ENCODE data around the gene PGBD1.
A peak's percentile ranks its signal among the peaks of the same experiment; 100 is the strongest.

Gene PGBD1

GRCh38 chr6:28277746-28278145 is 3.6 kb upstream of the PGBD1 start:
- Histone ChIP-seq H4K20me1 (ENCODE audit: insufficient read depth, low read length) (no peaks in the 10 kb centered on the region), H3F3A (ENCODE audit: insufficient read depth, low read length) (no peaks in the 10 kb centered on the region), H3K9me3 (ENCODE audit: low read length) (no peaks in the 10 kb centered on the region), H3K4me2 (ENCODE audit: low read length) (no peak overlapping the region), H3K4me3 (ENCODE audit: low read depth, low read length, poor library complexity, severe bottlenecking) (no peak overlapping the region), H3K4me1 (ENCODE audit: insufficient read depth, low read length, severe bottlenecking) (peaks cover 17% of the 10 kb centered on the region), H3K27me3 (ENCODE audit: insufficient read depth, low read length) (no peaks in the 10 kb centered on the region), H2AFZ (ENCODE audit: low read length) (no peak overlapping the region), H3K79me2 (ENCODE audit: insufficient read depth, low read length) (no peaks in the 10 kb centered on the region), H3K9ac (ENCODE audit: low read length) (no peak overlapping the region), H3K27ac (ENCODE audit: low read depth, low read length, poor library complexity, severe bottlenecking) (no peak overlapping the region), H3K36me3 (ENCODE audit: insufficient read depth, low read length) (peaks cover 40% of the 10 kb centered on the region), H3K9me2 (ENCODE audit: low read depth, low read length) (no peaks in the 10 kb centered on the region)
- TF ChIP-seq EZH2 (IDR thresholded peaks at IDR 0.05; ENCODE audit: borderline replicate concordance, low read length), result no peak
- TF ChIP-seq CTCF (IDR thresholded peaks at IDR 0.05; ENCODE audit: low read length), result no peak

DNA sequence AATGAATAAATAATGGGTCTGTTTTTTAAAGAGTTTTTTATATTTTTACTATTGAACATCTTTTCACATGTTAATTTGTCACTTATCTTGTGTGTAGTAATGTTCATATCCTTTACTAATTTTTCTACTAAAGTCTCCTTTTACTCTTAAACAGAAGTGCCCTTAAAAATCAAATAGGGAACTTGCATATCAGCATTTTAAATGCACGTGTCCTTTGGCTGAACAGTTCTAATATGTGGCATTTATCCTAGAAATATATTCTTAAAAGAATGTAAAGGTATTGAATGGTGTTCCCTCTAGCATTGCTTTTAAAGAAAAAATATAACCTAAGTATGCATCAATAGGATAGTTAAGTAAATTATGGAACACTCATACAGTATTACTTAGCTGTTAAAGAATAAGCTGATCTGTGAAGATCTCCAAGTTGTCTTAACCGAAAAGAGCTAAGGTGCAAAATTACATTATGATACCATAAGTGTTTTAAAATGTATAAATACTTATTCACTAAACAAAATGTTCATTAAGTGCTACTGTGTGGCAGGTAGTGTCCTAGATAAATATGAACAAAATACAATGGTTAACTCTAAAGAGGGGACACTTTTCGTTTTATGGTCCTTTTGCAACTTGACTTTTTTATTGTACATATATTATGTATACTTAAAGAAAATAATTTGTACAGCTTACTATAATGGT is 631 bp upstream of the PGBD1 start:
- H3K4me1 ChIP-seq (ENCODE audit: insufficient read depth, low read length, severe bottlenecking), result peaks cover 17% of the 10 kb centered on the region
- H3K27ac ChIP-seq (ENCODE audit: low read depth, low read length, poor library complexity, severe bottlenecking), result no peak overlapping the region
- H3K9me3 ChIP-seq (ENCODE audit: low read length), result no peaks in the 10 kb centered on the region
- H3K27me3 ChIP-seq (ENCODE audit: insufficient read depth, low read length), result no peaks in the 10 kb centered on the region
- peaks cover 33% of the 10 kb centered on the region for H3K36me3 ChIP-seq (ENCODE audit: insufficient read depth, low read length)
- peak overlapping the region; percentile 63; the same call in 1 of the 2 replicates for H3K9ac ChIP-seq (ENCODE audit: low read length)
- H2AFZ ChIP-seq (ENCODE audit: low read length), result no peak overlapping the region
- H3K79me2 ChIP-seq (ENCODE audit: insufficient read depth, low read length), result no peaks in the 10 kb centered on the region
- H3K4me3 ChIP-seq (ENCODE audit: low read depth, low read length, poor library complexity, severe bottlenecking), result peak overlapping the region; percentile 63
- peak overlapping the region; percentile 81 for H3K4me2 ChIP-seq (ENCODE audit: low read length)
- H3K9me2 ChIP-seq (ENCODE audit: low read depth, low read length), result no peaks in the 10 kb centered on the region
- no peaks in the 10 kb centered on the region for H4K20me1 ChIP-seq (ENCODE audit: insufficient read depth, low read length)
- no peak for TF ChIP-seq EZH2 (IDR thresholded peaks at IDR 0.05; ENCODE audit: borderline replicate concordance, low read length)
- no peak for TF ChIP-seq CTCF (IDR thresholded peaks at IDR 0.05; ENCODE audit: low read length)
- H3F3A ChIP-seq (ENCODE audit: insufficient read depth, low read length), result no peaks in the 10 kb centered on the region

GRCh38 chr6:28282926-28283325 is 1.6 kb downstream of the PGBD1 start:
- H3K9ac ChIP-seq (ENCODE audit: low read length), result no peak overlapping the region
- no peaks in the 10 kb centered on the region for H3K9me3 ChIP-seq (ENCODE audit: low read length)
- peaks cover 17% of the 10 kb centered on the region for H3K4me1 ChIP-seq (ENCODE audit: insufficient read depth, low read length, severe bottlenecking)
- no peaks in the 10 kb centered on the region for H3F3A ChIP-seq (ENCODE audit: insufficient read depth, low read length)
- H3K79me2 ChIP-seq (ENCODE audit: insufficient read depth, low read length), result no peaks in the 10 kb centered on the region
- H3K27me3 ChIP-seq (ENCODE audit: insufficient read depth, low read length), result no peaks in the 10 kb centered on the region
- no peak overlapping the region for H3K4me3 ChIP-seq (ENCODE audit: low read depth, low read length, poor library complexity, severe bottlenecking)
- no peaks in the 10 kb centered on the region for H3K9me2 ChIP-seq (ENCODE audit: low read depth, low read length)
- no peak overlapping the region for H3K4me2 ChIP-seq (ENCODE audit: low read length)
- H3K36me3 ChIP-seq (ENCODE audit: insufficient read depth, low read length), result peaks cover 23% of the 10 kb centered on the region
- no peaks in the 10 kb centered on the region for H4K20me1 ChIP-seq (ENCODE audit: insufficient read depth, low read length)
- no peak for TF ChIP-seq CTCF (IDR thresholded peaks at IDR 0.05; ENCODE audit: low read length)
- no peak for TF ChIP-seq EZH2 (IDR thresholded peaks at IDR 0.05; ENCODE audit: borderline replicate concordance, low read length)
- H2AFZ ChIP-seq (ENCODE audit: low read length), result no peak overlapping the region
- no peak overlapping the region for H3K27ac ChIP-seq (ENCODE audit: low read depth, low read length, poor library complexity, severe bottlenecking)

All from OCI-LY1 (cell line).